ENCODE results near the gene C6orf89. TPM values are rescaled to one million over a fixed set of nuclear protein-coding genes. Genes with fewer than 3 reads are reported as not detected.
A peak's percentile ranks its signal among the peaks of the same experiment; 100 is the strongest.
"Not testable (repeated sequence)": the region's sequence is repeated elsewhere in the genome, so short reads cannot be mapped to it uniquely, and the experiment has no call there.

Gene C6orf89
- total RNA-seq, 2 experiments from 2014 or later, result 24.2 to 24.5 TPM

GRCh38 chr6:36946526-36946925, 60.8 kb downstream of the C6orf89 start:
- H3K9me3 Mint-ChIP-seq, result no peaks in the 10 kb centered on the region
- H3K36me3 Mint-ChIP-seq (ENCODE audit: low read depth), result no peaks in the 10 kb centered on the region
- H3K27me3 Mint-ChIP-seq (ENCODE audit: low read depth), result no peaks in the 10 kb centered on the region
- H3K4me1 Mint-ChIP-seq (ENCODE audit: low read depth), result peaks cover 16% of the 10 kb centered on the region
- intact Hi-C loops (cut with micrococcal nuclease), result no loop called here
- CTCF ChIA-PET, result interaction anchor here (0.9 kb wide), 1 partner anchor 11 kb away, joined by 3 read pairs; no protein-coding TSS in a partner anchor
- H3K27ac Mint-ChIP-seq, result no peak overlapping the region
- H3K4me3 Mint-ChIP-seq, result no peak overlapping the region
- no peak for DNase-seq

GRCh38 chr6:36947570-36948351, 62.0 kb downstream of the C6orf89 start:
- H3K36me3 Mint-ChIP-seq (ENCODE audit: low read depth), result no peaks in the 10 kb centered on the region
- peak; percentile 40 for DNase-seq
- no peak overlapping the region for H3K4me3 Mint-ChIP-seq
- no peaks in the 10 kb centered on the region for H3K9me3 Mint-ChIP-seq
- intact Hi-C loops (cut with micrococcal nuclease), result no loop called here
- H3K4me1 Mint-ChIP-seq (ENCODE audit: low read depth), result peaks cover 16% of the 10 kb centered on the region
- no peaks in the 10 kb centered on the region for H3K27me3 Mint-ChIP-seq (ENCODE audit: low read depth)
- CTCF ChIA-PET, result interaction anchor here (0.9 kb wide), 1 partner anchor 9 kb away, joined by 3 read pairs; no protein-coding TSS in a partner anchor
- no peak overlapping the region for H3K27ac Mint-ChIP-seq

- H3K36me3 Mint-ChIP-seq (ENCODE audit: low read depth); H3K27ac Mint-ChIP-seq; H3K9me3 Mint-ChIP-seq; H3K4me3 Mint-ChIP-seq; DNase-seq; intact Hi-C loops (cut with micrococcal nuclease); H3K27me3 Mint-ChIP-seq (ENCODE audit: low read depth): not testable (repeated sequence)
- CTCF ChIA-PET, result interaction anchor here (1.6 kb wide), 1 partner anchor 69 kb away, joined by 4 read pairs; no protein-coding TSS in a partner anchor
- H3K4me1 Mint-ChIP-seq (ENCODE audit: low read depth), result peaks cover 18% of the 10 kb centered on the region
Measured at GRCh38 chr6:36949076-36949475, 63.3 kb downstream of the C6orf89 start.

GRCh38 chr6:36949636-36950035, 63.9 kb downstream of the C6orf89 start:
- H3K4me3 Mint-ChIP-seq, result no peak overlapping the region
- no peaks in the 10 kb centered on the region for H3K9me3 Mint-ChIP-seq
- no peak overlapping the region for H3K27ac Mint-ChIP-seq
- peaks cover 23% of the 10 kb centered on the region for H3K4me1 Mint-ChIP-seq (ENCODE audit: low read depth)
- DNase-seq, result no peak
- CTCF ChIA-PET, result interaction anchor here (0.6 to 1.6 kb wide), 2 partner anchors 68 to 415 kb away, joined by 3 to 4 read pairs; no protein-coding TSS in a partner anchor
- no peaks in the 10 kb centered on the region for H3K27me3 Mint-ChIP-seq (ENCODE audit: low read depth)
- intact Hi-C loops (cut with micrococcal nuclease), result no loop called here
- H3K36me3 Mint-ChIP-seq (ENCODE audit: low read depth), result no peaks in the 10 kb centered on the region

- H3K9me3 Mint-ChIP-seq, result no peaks in the 10 kb centered on the region
- no peak overlapping the region for H3K4me3 Mint-ChIP-seq
- DNase-seq, result no peak
- intact Hi-C loops (cut with micrococcal nuclease), result no loop called here
- H3K36me3 Mint-ChIP-seq (ENCODE audit: low read depth), result no peaks in the 10 kb centered on the region
- H3K27ac Mint-ChIP-seq, result no peak overlapping the region
- peaks cover 32% of the 10 kb centered on the region for H3K4me1 Mint-ChIP-seq (ENCODE audit: low read depth)
- CTCF ChIA-PET, result interaction anchor here (1.8 kb wide), 1 partner anchor 64 kb away, joined by 5 read pairs; no protein-coding TSS in a partner anchor
- no peaks in the 10 kb centered on the region for H3K27me3 Mint-ChIP-seq (ENCODE audit: low read depth)
Measured at GRCh38 chr6:36953931-36954261, 68.1 kb downstream of the C6orf89 start.

- Mint-ChIP-seq H3K27ac (no peak within 1 kb of the TSS), H3K4me3 (peak within 1 kb of the TSS; percentile 7), H3K27me3 (ENCODE audit: low read depth) (no peaks in the 10 kb centered on the region), H3K9me3 (no peaks in the 10 kb centered on the region), H3K36me3 (ENCODE audit: low read depth) (no peaks in the 10 kb centered on the region), H3K4me1 (ENCODE audit: low read depth) (peaks cover 32% of the 10 kb centered on the region)
- DNase-seq, result no peak
- intact Hi-C loops (cut with micrococcal nuclease), result no loop called here
- CTCF ChIA-PET, result interaction anchor here (1.8 kb wide), 1 partner anchor 64 kb away, joined by 5 read pairs; no protein-coding TSS in a partner anchor
Measured at GRCh38 chr6:36954262-36954931, 68.6 kb downstream of the C6orf89 start, which contains the start of gene PI16. TSS of gene PI16 (plus strand) at chr6:36954738. CDS start at chr6:36954761, 23 bp downstream.

- Mint-ChIP-seq H3K27me3 (ENCODE audit: low read depth) (no peaks in the 10 kb centered on the region), H3K9me3 (no peaks in the 10 kb centered on the region), H3K4me1 (ENCODE audit: low read depth) (peaks cover 26% of the 10 kb centered on the region), H3K36me3 (ENCODE audit: low read depth) (no peaks in the 10 kb centered on the region), H3K4me3 (no peak overlapping the region), H3K27ac (no peak overlapping the region)
- DNase-seq, result no peak
- CTCF ChIA-PET, result interaction anchor here (1.8 kb wide), 1 partner anchor 63 kb away, joined by 5 read pairs; no protein-coding TSS in a partner anchor
- intact Hi-C loops (cut with micrococcal nuclease), result no loop called here
Measured at GRCh38 chr6:36955136-36955535, 69.4 kb downstream of the C6orf89 start.

- H3K36me3 Mint-ChIP-seq (ENCODE audit: low read depth), result no peaks in the 10 kb centered on the region
- H3K27ac Mint-ChIP-seq, result no peak overlapping the region
- no peaks in the 10 kb centered on the region for H3K9me3 Mint-ChIP-seq
- H3K4me1 Mint-ChIP-seq (ENCODE audit: low read depth), result peaks cover 26% of the 10 kb centered on the region
- H3K27me3 Mint-ChIP-seq (ENCODE audit: low read depth), result no peaks in the 10 kb centered on the region
- no peak overlapping the region for H3K4me3 Mint-ChIP-seq
- DNase-seq, result no peak
- CTCF ChIA-PET, result interaction anchor here (0.8 kb wide), 1 partner anchor 62 kb away, joined by 4 read pairs; no protein-coding TSS in a partner anchor
- intact Hi-C loops (cut with micrococcal nuclease), result no loop called here
Measured at GRCh38 chr6:36955671-36956445, 70.1 kb downstream of the C6orf89 start.

- Mint-ChIP-seq H3K27ac (no peak overlapping the region), H3K36me3 (ENCODE audit: low read depth) (no peaks in the 10 kb centered on the region), H3K4me1 (ENCODE audit: low read depth) (peaks cover 26% of the 10 kb centered on the region), H3K4me3 (no peak overlapping the region), H3K9me3 (no peaks in the 10 kb centered on the region), H3K27me3 (ENCODE audit: low read depth) (no peaks in the 10 kb centered on the region)
- no peak for DNase-seq
- CTCF ChIA-PET, result interaction anchor here (0.8 to 1.1 kb wide), 2 partner anchors 9 to 61 kb away, joined by 3 to 4 read pairs; no protein-coding TSS in a partner anchor
- intact Hi-C loops (cut with micrococcal nuclease), result no loop called here
Measured at GRCh38 chr6:36956446-36956820, 70.7 kb downstream of the C6orf89 start.

GRCh38 chr6:36957773-36958271, 72.1 kb downstream of the C6orf89 start:
- Mint-ChIP-seq H3K27ac (no peak overlapping the region), H3K9me3 (no peaks in the 10 kb centered on the region), H3K36me3 (ENCODE audit: low read depth) (no peaks in the 10 kb centered on the region), H3K4me1 (ENCODE audit: low read depth) (peaks cover 32% of the 10 kb centered on the region), H3K27me3 (ENCODE audit: low read depth) (no peaks in the 10 kb centered on the region), H3K4me3 (no peak overlapping the region)
- intact Hi-C loops (cut with micrococcal nuclease), result no loop called here
- CTCF ChIA-PET, result interaction anchor here (1.1 kb wide), 1 partner anchor 11 kb away, joined by 3 read pairs; no protein-coding TSS in a partner anchor
- no peak for DNase-seq

- CTCF ChIA-PET, result no interaction called here
- Mint-ChIP-seq H3K4me3 (no peak overlapping the region), H3K27ac (no peak overlapping the region), H3K27me3 (ENCODE audit: low read depth) (no peaks in the 10 kb centered on the region), H3K36me3 (ENCODE audit: low read depth) (no peaks in the 10 kb centered on the region), H3K9me3 (no peaks in the 10 kb centered on the region), H3K4me1 (ENCODE audit: low read depth) (peaks cover 42% of the 10 kb centered on the region)
- no peak for DNase-seq
- intact Hi-C loops (cut with micrococcal nuclease), result no loop called here
Measured at GRCh38 chr6:36958775-36959554, 73.2 kb downstream of the C6orf89 start.
